ENCODE data around the gene FAM180B. TPM values are rescaled to one million over a fixed set of nuclear protein-coding genes. Genes with fewer than 3 reads are reported as not detected.

The FAM180B gene
- total and polyA plus RNA-seq, 10 of the 15 experiments (the other 5 are each of a cell fraction or from before 2014, with no cell fraction given) = 0.04 to 0.34 TPM; not detected in 8

- TF ChIP-seq CEBPZ (IDR thresholded peaks at IDR 0.05; ENCODE audit: low read depth, low read length) (no peak), E4F1 (IDR thresholded peaks at IDR 0.05; ENCODE audit: borderline replicate concordance, partially characterized antibody) (no peak), NFYB (IDR thresholded peaks at IDR 0.05; ENCODE audit: insufficient read depth, low read depth, low read length) (no peak), NR2F1 (conservative IDR thresholded peaks at IDR 0.05) (no peak), EZH2 (IDR thresholded peaks at IDR 0.05; ENCODE audit: borderline replicate concordance, control insufficient read depth, low read depth, low read length) (no peak), CTCF (IDR thresholded peaks at IDR 0.05 in 2 of 3, conservative IDR thresholded peaks at IDR 0.05 in 1 of 3; ENCODE audit: control insufficient read depth in 2 of 3, extremely low read depth in 1 of 3, insufficient read depth in 1 of 3, low read depth in 3 of 3, low read length in 3 of 3) (no peak)
Observed at GRCh38 chr11:47593492-47593933, 7.0 kb downstream of the FAM180B start (continued).

Measured in GM12878 (cell line).